ENCODE measurements around the gene SEC14L6. TPM values are rescaled to one million over a fixed set of nuclear protein-coding genes. Genes with fewer than 3 reads are reported as not detected.
A peak's percentile ranks its signal among the peaks of the same experiment; 100 is the strongest.

SEC14L6 gene
- total and polyA plus RNA-seq, 9 of the 15 experiments (the other 6 are each of a cell fraction or from before 2014, with no cell fraction given), result 0.29 to 6.1 (median 1.9) TPM

GRCh38 chr22:30537083-30537731, 9.3 kb downstream of the SEC14L6 start (continued):
- TF ChIP-seq DNMT1 (IDR thresholded peaks at IDR 0.05), result no peak
- peak; percentile 84 for TF ChIP-seq DDX20 (tag; IDR thresholded peaks at IDR 0.05; ENCODE audit: low read depth)
- peak; percentile 91 for TF ChIP-seq PTTG1 (tag; IDR thresholded peaks at IDR 0.05; ENCODE audit: low read depth)
- TF ChIP-seq PTRF (tag; IDR thresholded peaks at IDR 0.05), result peak; percentile 82
- no peak for TF ChIP-seq SAFB2 (IDR thresholded peaks at IDR 0.05; ENCODE audit: borderline replicate concordance, low read depth, low read length, severe bottlenecking)
- TF ChIP-seq ZZZ3 (IDR thresholded peaks at IDR 0.05), result no peak
- peak; percentile 81; the same call in 1 of the 2 replicates for TF ChIP-seq ZNF583 (CRISPR knock-in tag; IDR thresholded peaks at IDR 0.05)
- TF ChIP-seq HNRNPK (IDR thresholded peaks at IDR 0.05; ENCODE audit: low read depth, low read length, poor library complexity, severe bottlenecking), result no peak
- no peak for TF ChIP-seq ZNF778 (CRISPR knock-in tag; IDR thresholded peaks at IDR 0.05)
- no peak for TF ChIP-seq ZFP36 (IDR thresholded peaks at IDR 0.05; ENCODE audit: low read depth, low read length, partially characterized antibody)
- no peak for TF ChIP-seq ZNF174 (CRISPR knock-in tag; IDR thresholded peaks at IDR 0.05)
- no peak for TF ChIP-seq ATF7 (IDR thresholded peaks at IDR 0.05)
- no peak for TF ChIP-seq JUND (IDR thresholded peaks at IDR 0.05; ENCODE audit: borderline replicate concordance, low read depth, low read length)
- peak; percentile 47; the same call in 1 of the 3 replicates for TF ChIP-seq JUND (tag; IDR thresholded peaks at IDR 0.05; ENCODE audit: borderline replicate concordance, low read depth, low read length)
- 0 out of 2 replicates have a peak, but pooled peaks have one; percentile 36 for TF ChIP-seq ZNF76 (CRISPR knock-in tag; IDR thresholded peaks at IDR 0.05; ENCODE audit: borderline replicate concordance)
- TF ChIP-seq WHSC1 (IDR thresholded peaks at IDR 0.05; ENCODE audit: low read length), result no peak
- TF ChIP-seq ZBTB9 (CRISPR knock-in tag; IDR thresholded peaks at IDR 0.05), result 0 out of 2 replicates have a peak, but pooled peaks have one; percentile 73
- no peak for TF ChIP-seq MEIS2 (IDR thresholded peaks at IDR 0.05; ENCODE audit: partially characterized antibody)
- peak; percentile 86 for TF ChIP-seq MEF2D (tag; conservative IDR thresholded peaks at IDR 0.05; ENCODE audit: low read depth)
- peak; percentile 83 for TF ChIP-seq PYGO2 (tag; IDR thresholded peaks at IDR 0.05)
- peak; percentile 67 for TF ChIP-seq ZNF239 (CRISPR knock-in tag; IDR thresholded peaks at IDR 0.05)
- peak; percentile 95 for TF ChIP-seq SMAD3 (CRISPR knock-in tag; conservative IDR thresholded peaks at IDR 0.05)
- TF ChIP-seq ZNF584 (CRISPR knock-in tag; IDR thresholded peaks at IDR 0.05; ENCODE audit: low read depth), result peak; percentile 83
- TF ChIP-seq HDAC8 (tag; IDR thresholded peaks at IDR 0.05), result peak; percentile 80; the same call in 1 of the 2 replicates
- TF ChIP-seq ATF1 (CRISPR knock-in tag; IDR thresholded peaks at IDR 0.05), result no peak
- peak; percentile 25; the same call in 1 of the 2 replicates for TF ChIP-seq ATF1 (tag; IDR thresholded peaks at IDR 0.05)
- TF ChIP-seq ZNF766 (CRISPR knock-in tag; conservative IDR thresholded peaks at IDR 0.05), result peak; percentile 93
- no peak for TF ChIP-seq ZBTB1 (CRISPR knock-in tag; IDR thresholded peaks at IDR 0.05; ENCODE audit: borderline replicate concordance, low read depth)
- TF ChIP-seq NR2C1 (IDR thresholded peaks at IDR 0.05), result no peak
- peak; percentile 85 for TF ChIP-seq NR2C1 (tag; IDR thresholded peaks at IDR 0.05)
- peak; percentile 45; the same call in 1 of the 2 replicates for TF ChIP-seq ZBTB17 (CRISPR knock-in tag; IDR thresholded peaks at IDR 0.05)
- TF ChIP-seq ZNF175 (CRISPR knock-in tag; IDR thresholded peaks at IDR 0.05; ENCODE audit: low read depth), result peak; percentile 91
